Panc1 (cell line): ENCODE results near the gene ADAM33. TPM values are rescaled to one million over a fixed set of nuclear protein-coding genes. Genes with fewer than 3 reads are reported as not detected.

Experiments used
- ATAC-seq: fragments of 200-7000 bp; cut with Tn5 transposase; 2 replicates; pipeline ENCODE4 v1.9.1; 2020; ENCODE audit warnings: mild to moderate bottlenecking, moderate library complexity
- BruUV-seq: library from RNA; stranded (reverse); fragments of 400-500 nt; replicated peaks from 2 replicates; lab custom pipeline; 2021; lab: Mats Ljungman, UMichigan
- CTCF ChIA-PET: fragments of 300-600 bp; sonication (Branson Sonifier 250); formaldehyde crosslinking; loops from one replicate; lab custom pipeline; 2022; ENCODE audit warnings: antibody characterized with exemption; lab: Charles Lee
- POLR2A ChIA-PET: fragments of 300-600 bp; sonication (Branson Sonifier 250); formaldehyde crosslinking; loops from one replicate; lab custom pipeline; 2022; ENCODE audit warnings: antibody characterized with exemption; lab: Charles Lee
- DNase-seq: peaks from one replicate; pipeline ENCODE4 v3.0.0-alpha.2; 2010; ENCODE audit warnings: low read depth, low spot score
- H3K27ac ChIP-seq: 2 replicates; pipeline ENCODE4 v1.5.1; 2011; ENCODE audit warnings: mild to moderate bottlenecking, low read length, inconsistent platforms
- H3K27me3 ChIP-seq: fragments of 200-500 bp; sonication (Bioruptor generic); 2 replicates; pipeline ENCODE4 v1.6.0; 2014; ENCODE audit warnings: low read length, inconsistent platforms; ENCODE audit not compliant: control insufficient read depth, insufficient read depth
- H3K36me3 ChIP-seq: fragments of 200-500 bp; sonication (Bioruptor generic); 2 replicates; pipeline ENCODE4 v1.5.1; 2014; ENCODE audit warnings: inconsistent platforms, mild to moderate bottlenecking, low read length, moderate library complexity; ENCODE audit not compliant: control insufficient read depth, insufficient read depth
- H3K4me1 ChIP-seq: 2 replicates; pipeline ENCODE4 v1.5.1; 2011; ENCODE audit warnings: inconsistent platforms, mild to moderate bottlenecking, low read length, moderate library complexity; ENCODE audit not compliant: control insufficient read depth, insufficient read depth
- H3K4me3 ChIP-seq, 2 experiments: 2 replicates each; pipeline ENCODE4 v1.5.1; 2011 to 2012; ENCODE audit warnings: low read depth in 2 of 2, low read length in 2 of 2, mild to moderate bottlenecking in 2 of 2, inconsistent platforms in 1 of 2, moderate library complexity in 1 of 2
- H3K9me3 ChIP-seq: fragments of 200-500 bp; sonication (Bioruptor generic); 2 replicates; pipeline ENCODE4 v1.5.1; 2014; ENCODE audit warnings: low read depth, mild to moderate bottlenecking, inconsistent platforms, low read length, moderate library complexity; ENCODE audit not compliant: control insufficient read depth, insufficient read depth
- CTCF ChIP-seq: fragments of 450-650 bp; IDR thresholded peaks from 2 replicates; pipeline ENCODE4 v1.5.1; 2017; ENCODE audit warnings: mild to moderate bottlenecking
- POLR2AphosphoS5 ChIP-seq: IDR thresholded peaks from 2 replicates; pipeline ENCODE4 v1.6.1; 2012; ENCODE audit warnings: mild to moderate bottlenecking, low read depth, low read length, moderate library complexity
- REST ChIP-seq, 2 experiments: IDR thresholded peaks; 2 replicates each; pipeline ENCODE4 v1.6.1; 2011 to 2012; ENCODE audit warnings: low read depth in 2 of 2, control low read depth in 1 of 2, low read length in 1 of 2, mild to moderate bottlenecking in 1 of 2, moderate library complexity in 1 of 2; ENCODE audit not compliant: insufficient read depth in 1 of 2
- SIN3A ChIP-seq: IDR thresholded peaks from 2 replicates; pipeline ENCODE4 v1.6.1; 2012; ENCODE audit warnings: low read depth, mild to moderate bottlenecking, low read length, moderate library complexity, borderline replicate concordance; ENCODE audit not compliant: insufficient read depth
- TCF7L2 ChIP-seq: IDR thresholded peaks from 2 replicates; pipeline ENCODE4 v1.6.1; 2011; ENCODE audit warnings: mild to moderate bottlenecking, low read depth, low read length, inconsistent platforms
- in situ Hi-C: cut with HindIII; loops from 2 replicates; pipeline ENCODE4 v1.10.0; 2016; ENCODE audit warnings: low sequenced_read_pairs, low pct_unique_long_range_greater_than_20kb
- intact Hi-C: fragments of 100-400 bp; cut with micrococcal nuclease; formaldehyde crosslinking; loops from one replicate; pipeline ENCODE4 v1.10.0; 2022; ENCODE audit not compliant: unreplicated experiment
- total RNA-seq: library from RNA; stranded (reverse); gene quantifications from one replicate; pipeline ENCODE4 v1.2.1, GENCODE V29; 2021; ENCODE audit not compliant: unreplicated experiment

ADAM33 gene
- total RNA-seq, 1 experiment from 2014 or later = 0.62 TPM

- H3K36me3 ChIP-seq = no peaks in the 10 kb centered on the region
- H3K4me3 ChIP-seq = no peak overlapping the region
- peaks cover 8% of the 10 kb centered on the region; the same call in 1 of the 2 replicates for H3K27me3 ChIP-seq
- POLR2A ChIA-PET = no interaction called here
- BruUV-seq = no TSS peak
- H3K27ac ChIP-seq = no peak overlapping the region
- in situ Hi-C loops = no loop called here
- 0 out of 2 replicates have a peak, but pooled peaks cover 3% of the 10 kb centered on the region for H3K4me1 ChIP-seq
- CTCF ChIA-PET = no interaction called here
- no peaks in the 10 kb centered on the region for H3K9me3 ChIP-seq
- intact Hi-C loops = no loop called here
- ATAC-seq = 0 out of 2 replicates have a peak, but pooled peaks have one; percentile 32
- TF ChIP-seq POLR2AphosphoS5 = no peak
- TF ChIP-seq SIN3A = no peak
- no peak for TF ChIP-seq CTCF
- no peak for TF ChIP-seq TCF7L2
- TF ChIP-seq REST (IDR thresholded peaks at IDR 0.05; ENCODE audit: insufficient read depth in 1 of 2, low read depth in 2 of 2, low read length in 1 of 2) = no peak
- DNase-seq = no peak
Observed at GRCh38 chr20:3658716-3659491, 22.9 kb downstream of the ADAM33 start.

GRCh38 chr20:3658019-3658715, 23.6 kb downstream of the ADAM33 start:
- no peak for ATAC-seq
- CTCF ChIA-PET = interaction anchor here (0.9 kb wide), 1 partner anchor 19 kb away, joined by 3 read pairs; no protein-coding TSS in a partner anchor
- in situ Hi-C loops = no loop called here

More at GRCh38 chr20:3658019-3658715, 23.6 kb downstream of the ADAM33 start:
- DNase-seq = no peak
- POLR2A ChIA-PET = no interaction called here
- Histone ChIP-seq H3K36me3 (no peaks in the 10 kb centered on the region), H3K9me3 (no peaks in the 10 kb centered on the region), H3K4me1 (0 out of 2 replicates have a peak, but pooled peaks cover 3% of the 10 kb centered on the region), H3K4me3 (no peak overlapping the region), H3K27me3 (peaks cover 8% of the 10 kb centered on the region; the same call in 1 of the 2 replicates), H3K27ac (no peak overlapping the region)
- no TSS peak for BruUV-seq
- intact Hi-C loops = no loop called here
- TF ChIP-seq CTCF = no peak
- no peak for TF ChIP-seq TCF7L2
- no peak for TF ChIP-seq POLR2AphosphoS5
- TF ChIP-seq SIN3A = no peak
- no peak for TF ChIP-seq REST (IDR thresholded peaks at IDR 0.05; ENCODE audit: insufficient read depth in 1 of 2, low read depth in 2 of 2, low read length in 1 of 2)
